Measurements from ENCODE around the gene IL15RA. TPM values are rescaled to one million over a fixed set of nuclear protein-coding genes. Genes with fewer than 3 reads are reported as not detected.

Gene IL15RA
- total and polyA plus RNA-seq, 2 experiments from 2014 or later: 4.0 to 7.0 TPM

- 88 to 89% methylated on average over 7 of the region's 7 CpGs for WGBS, 2 experiments (ENCODE audit: low coverage in 1 of 2, low lambda C conversion rate in 2 of 2, missing lambda C conversion rate in 2 of 2)
- no peak overlapping the region for H3K27ac ChIP-seq
- H3K9ac ChIP-seq: no peak overlapping the region
- H2AFZ ChIP-seq: no peak overlapping the region
- H3K79me2 ChIP-seq (ENCODE audit: insufficient read depth): no peaks in the 10 kb centered on the region
- no peaks in the 10 kb centered on the region for H3F3A ChIP-seq (ENCODE audit: insufficient read depth)
- no peaks in the 10 kb centered on the region for H3K9me3 ChIP-seq (ENCODE audit: low read depth)
- no peaks in the 10 kb centered on the region for H4K20me1 ChIP-seq (ENCODE audit: insufficient read depth)
- H3K9me2 ChIP-seq (ENCODE audit: insufficient read depth): no peaks in the 10 kb centered on the region
- TF ChIP-seq EZH2 (IDR thresholded peaks at IDR 0.05; ENCODE audit: insufficient read depth, poor library complexity, severe bottlenecking) (no peak), EZH2phosphoT487 (IDR thresholded peaks at IDR 0.05; ENCODE audit: insufficient read depth, low read depth) (no peak)
- no peaks in the 10 kb centered on the region for H3K4me1 ChIP-seq (ENCODE audit: insufficient read depth)
- no peaks in the 10 kb centered on the region for H3K27me3 ChIP-seq (replicated peaks; ENCODE audit: insufficient read depth)
- no peak overlapping the region for H3K4me3 ChIP-seq
- H3K4me2 ChIP-seq (ENCODE audit: unreplicated experiment): no peak overlapping the region
- no peak for DNase-seq
- in situ Hi-C loops (cut with MboI): no loop called here
- peaks cover 51% of the 10 kb centered on the region for H3K36me3 ChIP-seq (ENCODE audit: low read depth)
Measured at GRCh38 chr10:5919568-5919967, 57.8 kb downstream of the IL15RA start.

- H3K4me3 ChIP-seq: no peak overlapping the region
- DNase-seq: no peak
- no peaks in the 10 kb centered on the region for H4K20me1 ChIP-seq (ENCODE audit: insufficient read depth)
- no peaks in the 10 kb centered on the region for H3K9me3 ChIP-seq (ENCODE audit: low read depth)
- no peaks in the 10 kb centered on the region for H3K9me2 ChIP-seq (ENCODE audit: insufficient read depth)
- H3K4me2 ChIP-seq (ENCODE audit: unreplicated experiment): no peak overlapping the region
- TF ChIP-seq EZH2phosphoT487 (IDR thresholded peaks at IDR 0.05; ENCODE audit: insufficient read depth, low read depth) (no peak), EZH2 (IDR thresholded peaks at IDR 0.05; ENCODE audit: insufficient read depth, poor library complexity, severe bottlenecking) (no peak)
- H3K79me2 ChIP-seq (ENCODE audit: insufficient read depth): no peaks in the 10 kb centered on the region
- peaks cover 57% of the 10 kb centered on the region for H3K36me3 ChIP-seq (ENCODE audit: low read depth)
- H3K9ac ChIP-seq: no peak overlapping the region
- H3F3A ChIP-seq (ENCODE audit: insufficient read depth): no peaks in the 10 kb centered on the region
- 85 to 91% methylated on average over 4 of the region's 4 CpGs for WGBS, 2 experiments (ENCODE audit: low coverage in 1 of 2, low lambda C conversion rate in 2 of 2, missing lambda C conversion rate in 2 of 2)
- H3K27ac ChIP-seq: no peak overlapping the region
- H2AFZ ChIP-seq: no peak overlapping the region
- no peaks in the 10 kb centered on the region for H3K27me3 ChIP-seq (replicated peaks; ENCODE audit: insufficient read depth)
- H3K4me1 ChIP-seq (ENCODE audit: insufficient read depth): no peaks in the 10 kb centered on the region
- in situ Hi-C loops (cut with MboI): no loop called here
Measured at GRCh38 chr10:5918763-5919162, 58.6 kb downstream of the IL15RA start.

- H3K9me3 ChIP-seq (ENCODE audit: low read depth): no peaks in the 10 kb centered on the region
- H3K27ac ChIP-seq: no peak overlapping the region
- no peaks in the 10 kb centered on the region for H4K20me1 ChIP-seq (ENCODE audit: insufficient read depth)
- H3K27me3 ChIP-seq (replicated peaks; ENCODE audit: insufficient read depth): no peaks in the 10 kb centered on the region
- H3K9ac ChIP-seq: no peak overlapping the region
- WGBS, 2 experiments (ENCODE audit: low coverage in 1 of 2, low lambda C conversion rate in 2 of 2, missing lambda C conversion rate in 2 of 2): 95 to 97% methylated on average over 13 of the region's 13 CpGs
- no peak overlapping the region for H3K4me2 ChIP-seq (ENCODE audit: unreplicated experiment)
- in situ Hi-C loops (cut with MboI): no loop called here
- H3F3A ChIP-seq (ENCODE audit: insufficient read depth): no peaks in the 10 kb centered on the region
- no peak for DNase-seq
- peaks cover 62% of the 10 kb centered on the region for H3K36me3 ChIP-seq (ENCODE audit: low read depth)
- no peak overlapping the region for H2AFZ ChIP-seq
- H3K4me1 ChIP-seq (ENCODE audit: insufficient read depth): no peaks in the 10 kb centered on the region
- no peaks in the 10 kb centered on the region for H3K79me2 ChIP-seq (ENCODE audit: insufficient read depth)
- TF ChIP-seq EZH2 (IDR thresholded peaks at IDR 0.05; ENCODE audit: insufficient read depth, poor library complexity, severe bottlenecking) (no peak), EZH2phosphoT487 (IDR thresholded peaks at IDR 0.05; ENCODE audit: insufficient read depth, low read depth) (no peak)
- no peaks in the 10 kb centered on the region for H3K9me2 ChIP-seq (ENCODE audit: insufficient read depth)
- no peak overlapping the region for H3K4me3 ChIP-seq
Measured at GRCh38 chr10:5917305-5917704, 60.0 kb downstream of the IL15RA start.

DNA sequence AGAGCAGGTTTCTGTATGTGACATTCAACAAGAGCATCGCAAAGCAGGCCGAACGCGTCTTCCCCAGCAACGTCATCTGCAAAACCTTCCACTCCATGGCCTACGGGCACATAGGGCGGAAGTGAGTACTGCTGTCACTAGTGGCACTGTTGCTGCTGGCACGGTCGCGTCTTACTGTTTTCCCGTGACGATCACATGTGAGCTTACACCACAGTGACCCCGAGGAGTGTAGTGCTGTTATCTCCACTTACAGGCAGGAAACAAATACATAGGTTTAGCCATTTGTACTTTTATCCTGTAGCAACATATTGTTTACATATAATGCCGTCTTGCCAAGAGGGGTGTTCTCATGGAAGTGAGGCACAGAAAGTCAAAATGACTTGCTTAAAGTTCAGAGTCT is 61.9 kb downstream of the IL15RA start:
- 95% methylated on average over 14 of the region's 14 CpGs for WGBS, 2 experiments (ENCODE audit: low coverage in 1 of 2, low lambda C conversion rate in 2 of 2, missing lambda C conversion rate in 2 of 2)
- H3K36me3 ChIP-seq (ENCODE audit: low read depth): peaks cover 59% of the 10 kb centered on the region
- 0 out of 2 replicates have a peak, but pooled peaks cover 4% of the 10 kb centered on the region for H3K79me2 ChIP-seq (ENCODE audit: insufficient read depth)

GRCh38 chr10:5913736-5914135 is 63.6 kb downstream of the IL15RA start:
- WGBS, 2 experiments (ENCODE audit: low coverage in 1 of 2, low lambda C conversion rate in 2 of 2, missing lambda C conversion rate in 2 of 2): 80 to 86% methylated on average over 4 of the region's 4 CpGs
- TF ChIP-seq EZH2 (IDR thresholded peaks at IDR 0.05; ENCODE audit: insufficient read depth, poor library complexity, severe bottlenecking) (no peak), EZH2phosphoT487 (IDR thresholded peaks at IDR 0.05; ENCODE audit: insufficient read depth, low read depth) (no peak)
- Histone ChIP-seq H3K4me2 (ENCODE audit: unreplicated experiment) (no peak overlapping the region), H3K79me2 (ENCODE audit: insufficient read depth) (0 out of 2 replicates have a peak, but pooled peaks cover 4% of the 10 kb centered on the region), H3K9me2 (ENCODE audit: insufficient read depth) (no peaks in the 10 kb centered on the region), H2AFZ (no peak overlapping the region), H3K4me1 (ENCODE audit: insufficient read depth) (no peaks in the 10 kb centered on the region), H3K27ac (no peak overlapping the region), H3K27me3 (replicated peaks; ENCODE audit: insufficient read depth) (no peaks in the 10 kb centered on the region), H3K4me3 (no peak overlapping the region), H3F3A (ENCODE audit: insufficient read depth) (no peaks in the 10 kb centered on the region), H4K20me1 (ENCODE audit: insufficient read depth) (no peaks in the 10 kb centered on the region), H3K9ac (no peak overlapping the region), H3K9me3 (ENCODE audit: low read depth) (no peaks in the 10 kb centered on the region), H3K36me3 (ENCODE audit: low read depth) (peaks cover 53% of the 10 kb centered on the region)
- no peak for DNase-seq
- in situ Hi-C loops (cut with MboI): no loop called here

More for the DNA sequence above, 61.9 kb downstream of the IL15RA start:
- H3F3A ChIP-seq (ENCODE audit: insufficient read depth): no peaks in the 10 kb centered on the region
- H3K4me3 ChIP-seq: no peak overlapping the region
- no peaks in the 10 kb centered on the region for H3K4me1 ChIP-seq (ENCODE audit: insufficient read depth)
- H3K4me2 ChIP-seq (ENCODE audit: unreplicated experiment): no peak overlapping the region
- TF ChIP-seq EZH2phosphoT487 (IDR thresholded peaks at IDR 0.05; ENCODE audit: insufficient read depth, low read depth) (no peak), EZH2 (IDR thresholded peaks at IDR 0.05; ENCODE audit: insufficient read depth, poor library complexity, severe bottlenecking) (no peak)
- in situ Hi-C loops (cut with MboI): no loop called here
- no peak overlapping the region for H2AFZ ChIP-seq
- no peaks in the 10 kb centered on the region for H3K27me3 ChIP-seq (replicated peaks; ENCODE audit: insufficient read depth)
- no peaks in the 10 kb centered on the region for H3K9me2 ChIP-seq (ENCODE audit: insufficient read depth)
- H4K20me1 ChIP-seq (ENCODE audit: insufficient read depth): no peaks in the 10 kb centered on the region
- H3K27ac ChIP-seq: no peak overlapping the region
- H3K9me3 ChIP-seq (ENCODE audit: low read depth): no peaks in the 10 kb centered on the region
- DNase-seq: no peak
- H3K9ac ChIP-seq: no peak overlapping the region
